OCI-LY3 (cell line): Measurements from ENCODE around the gene VSIG10L.

Experiments
- CTCF ChIP-seq: fragments of 200-600, 300-600 bp; sonication (generic); IDR thresholded peaks from 2 replicates; pipeline ENCODE4 v1.5.1; 2014; ENCODE audit warnings: antibody characterized with exemption, low read length, low read depth
- EZH2phosphoT487 ChIP-seq: fragments of 200-600 bp; shearing (Covaris generic); IDR thresholded peaks from 2 replicates; pipeline ENCODE4 v1.6.1; 2018; ENCODE audit warnings: antibody characterized with exemption, mixed run types, low read depth

- TF ChIP-seq CTCF: no peak
- no peak for TF ChIP-seq EZH2phosphoT487
Measured at GRCh38 chr19:51321799-51322198, 20.1 kb downstream of the VSIG10L start.
